ENCODE data around the gene GREB1L.

Gene GREB1L

GRCh38 chr18:21433436-21433835, 191.4 kb downstream of the GREB1L start:
- no peaks in the 10 kb centered on the region for H3K4me1 Mint-ChIP-seq
- no peak for TF ChIP-seq CTCF (IDR thresholded peaks at IDR 0.05; ENCODE audit: unreplicated experiment in 3 of 3)
- no peak overlapping the region for H3K27ac Mint-ChIP-seq
- peaks cover 5% of the 10 kb centered on the region for H3K9me3 Mint-ChIP-seq
- no peaks in the 10 kb centered on the region for H3K36me3 Mint-ChIP-seq (ENCODE audit: low read depth)
- H3K4me3 Mint-ChIP-seq = no peak overlapping the region
- H3K27me3 Mint-ChIP-seq (ENCODE audit: low read depth) = no peaks in the 10 kb centered on the region

- Mint-ChIP-seq H3K27ac (no peak overlapping the region), H3K4me3 (no peak overlapping the region), H3K4me1 (no peaks in the 10 kb centered on the region), H3K27me3 (ENCODE audit: low read depth) (no peaks in the 10 kb centered on the region), H3K9me3 (no peaks in the 10 kb centered on the region), H3K36me3 (ENCODE audit: low read depth) (no peaks in the 10 kb centered on the region)
- no peak for TF ChIP-seq CTCF (IDR thresholded peaks at IDR 0.05; ENCODE audit: unreplicated experiment in 3 of 3)
Measured at GRCh38 chr18:21439431-21439846, 197.4 kb downstream of the GREB1L start.

- Mint-ChIP-seq H3K36me3 (ENCODE audit: low read depth) (no peaks in the 10 kb centered on the region), H3K4me3 (no peak overlapping the region), H3K27me3 (ENCODE audit: low read depth) (no peaks in the 10 kb centered on the region), H3K9me3 (no peaks in the 10 kb centered on the region), H3K27ac (no peak overlapping the region), H3K4me1 (no peaks in the 10 kb centered on the region)
- no peak for TF ChIP-seq CTCF (IDR thresholded peaks at IDR 0.05; ENCODE audit: unreplicated experiment in 3 of 3)
Measured at GRCh38 chr18:21441670-21442069, 199.6 kb downstream of the GREB1L start.

GRCh38 chr18:21443776-21444464, 201.9 kb downstream of the GREB1L start:
- no peaks in the 10 kb centered on the region for H3K27me3 Mint-ChIP-seq (ENCODE audit: low read depth)
- no peaks in the 10 kb centered on the region for H3K9me3 Mint-ChIP-seq
- no peak overlapping the region for H3K4me3 Mint-ChIP-seq
- TF ChIP-seq CTCF (IDR thresholded peaks at IDR 0.05; ENCODE audit: unreplicated experiment in 3 of 3) = no peak
- no peaks in the 10 kb centered on the region for H3K36me3 Mint-ChIP-seq (ENCODE audit: low read depth)
- peaks cover 4% of the 10 kb centered on the region for H3K4me1 Mint-ChIP-seq
- H3K27ac Mint-ChIP-seq = no peak overlapping the region

GRCh38 chr18:21444465-21445212, 202.6 kb downstream of the GREB1L start:
- H3K4me1 Mint-ChIP-seq = peaks cover 12% of the 10 kb centered on the region
- peak; percentile 73 to 84 (median 79) for TF ChIP-seq CTCF (IDR thresholded peaks at IDR 0.05; ENCODE audit: unreplicated experiment in 3 of 3)
- no peaks in the 10 kb centered on the region for H3K36me3 Mint-ChIP-seq (ENCODE audit: low read depth)
- no peak overlapping the region for H3K4me3 Mint-ChIP-seq
- H3K27ac Mint-ChIP-seq = no peak overlapping the region
- H3K9me3 Mint-ChIP-seq = no peaks in the 10 kb centered on the region
- H3K27me3 Mint-ChIP-seq (ENCODE audit: low read depth) = no peaks in the 10 kb centered on the region
